GM12891 (cell line): ENCODE measurements around the gene RAPGEF2.

Experiments
- PAX5 ChIP-seq: IDR thresholded peaks from 2 replicates; pipeline ENCODE4 v1.6.1; 2011; ENCODE audit warnings: low read length, moderate library complexity, mild to moderate bottlenecking; ENCODE audit not compliant: insufficient read depth, severe bottlenecking
- POLR2A ChIP-seq: IDR thresholded peaks from 2 replicates; pipeline ENCODE4 v1.6.1; 2011; ENCODE audit warnings: low read depth, low read length, control low read depth
- POLR2AphosphoS5 ChIP-seq: IDR thresholded peaks from 2 replicates; pipeline ENCODE4 v1.6.1; 2011; ENCODE audit warnings: low read depth, low read length, control low read depth
- POU2F2 ChIP-seq: IDR thresholded peaks from 2 replicates; pipeline ENCODE4 v1.6.1; 2011; ENCODE audit warnings: low read depth, mild to moderate bottlenecking, control low read depth, low read length, moderate library complexity
- SPI1 ChIP-seq: IDR thresholded peaks from 2 replicates; pipeline ENCODE4 v1.6.1; 2011; ENCODE audit warnings: low read depth, low read length, control low read depth
- TAF1 ChIP-seq: IDR thresholded peaks from 2 replicates; pipeline ENCODE4 v1.6.1; 2011; ENCODE audit warnings: low read depth, low read length, control low read depth

DNA sequence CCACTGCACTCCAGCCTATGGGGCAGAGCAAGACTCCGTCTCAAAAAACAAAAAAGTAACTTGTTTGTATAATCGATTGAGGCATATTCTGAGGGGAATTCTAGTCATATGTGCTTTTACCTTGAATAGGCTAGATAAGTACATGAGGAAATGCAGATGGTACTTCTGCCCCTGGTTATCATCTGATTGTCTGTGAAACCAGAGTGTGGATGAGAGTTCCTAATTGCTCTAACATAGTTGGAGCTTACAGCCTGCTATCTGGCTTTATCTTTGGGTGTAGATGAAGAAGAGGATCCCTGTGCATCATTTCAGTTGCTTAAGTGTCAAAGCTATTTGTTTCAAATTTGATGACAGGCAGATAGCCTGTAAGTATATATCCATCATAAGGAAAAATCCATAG is 205.1 kb downstream of the RAPGEF2 start:
- TF ChIP-seq POLR2A, result no peak
- no peak for TF ChIP-seq POLR2AphosphoS5
- no peak for TF ChIP-seq TAF1
- no peak for TF ChIP-seq PAX5
- TF ChIP-seq POU2F2, result no peak
- no peak for TF ChIP-seq SPI1
